Cardiac septum (tissue), 1 donor: Measurements from ENCODE around the gene LAMC2. TPM values are rescaled to one million over a fixed set of nuclear protein-coding genes. Genes with fewer than 3 reads are reported as not detected.
A peak's percentile ranks its signal among the peaks of the same experiment; 100 is the strongest.
"Not testable (repeated sequence)": the region's sequence is repeated elsewhere in the genome, so short reads cannot be mapped to it uniquely, and the experiment has no call there.

Source experiments
- DNase-seq: peaks from one replicate; pipeline ENCODE4 v3.0.0-alpha.2; 2020; ENCODE audit warnings: low spot score
- intact Hi-C: fragments of 100-400 bp; cut with DNase I; formaldehyde crosslinking; loops from one replicate; pipeline ENCODE4 v1.14.0; 2022
- total RNA-seq: library from RNA; stranded (reverse); fragmentation: NEBNext Ultra II Directional; extraction: Animal tissue kit (Norgen Biotek cat#: 25700); gene quantifications from one replicate; pipeline ENCODE4 v1.2.1, GENCODE V29; 2021
- donor health status: DM: no; HTN: no; CAD: no.

The LAMC2 gene
- total RNA-seq, 1 donor from 2014 or later: 0.40 TPM

- DNase-seq: no peak
These were observed 61.9 kb downstream of the LAMC2 start for GRCh38 chr1:183247931-183248330.

DNA sequence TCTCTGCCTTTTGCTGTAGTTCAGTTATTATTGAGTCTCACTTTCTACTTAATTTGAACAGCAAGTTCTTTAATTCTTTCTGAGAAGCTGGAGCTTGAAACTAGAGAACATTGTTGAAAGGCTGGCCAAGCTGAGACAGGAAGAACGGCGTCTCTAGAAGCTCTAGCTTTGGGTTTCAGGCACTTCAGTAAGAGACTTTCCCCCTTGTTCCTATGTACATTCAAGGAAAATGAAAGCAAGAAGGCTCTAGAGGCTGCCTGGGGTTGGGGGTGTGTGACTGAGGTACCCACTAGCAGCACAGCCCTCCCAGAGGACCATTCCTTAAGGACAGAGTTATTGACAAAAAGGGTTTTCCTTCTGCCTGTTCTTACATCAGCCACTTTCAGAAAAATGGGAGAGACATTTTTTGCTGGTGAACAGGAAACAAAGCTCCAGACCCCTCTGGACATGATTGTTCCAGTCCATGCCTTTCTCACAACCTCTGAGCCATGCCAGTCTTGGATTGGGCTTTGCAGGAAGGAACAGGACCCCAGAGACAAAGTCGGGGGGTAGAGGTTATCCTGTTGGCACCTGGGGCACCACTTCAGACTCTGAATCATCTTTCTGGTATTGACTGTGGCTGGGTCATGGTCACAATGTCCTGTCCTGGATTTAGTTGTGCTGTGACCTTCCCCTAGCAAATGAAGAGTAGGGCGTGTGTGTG, 63.1 kb downstream of the LAMC2 start:
- no peak for DNase-seq
- intact Hi-C loops: no loop called here

More at GRCh38 chr1:183247931-183248330, 61.9 kb downstream of the LAMC2 start:
- intact Hi-C loops: no loop called here

DNA sequence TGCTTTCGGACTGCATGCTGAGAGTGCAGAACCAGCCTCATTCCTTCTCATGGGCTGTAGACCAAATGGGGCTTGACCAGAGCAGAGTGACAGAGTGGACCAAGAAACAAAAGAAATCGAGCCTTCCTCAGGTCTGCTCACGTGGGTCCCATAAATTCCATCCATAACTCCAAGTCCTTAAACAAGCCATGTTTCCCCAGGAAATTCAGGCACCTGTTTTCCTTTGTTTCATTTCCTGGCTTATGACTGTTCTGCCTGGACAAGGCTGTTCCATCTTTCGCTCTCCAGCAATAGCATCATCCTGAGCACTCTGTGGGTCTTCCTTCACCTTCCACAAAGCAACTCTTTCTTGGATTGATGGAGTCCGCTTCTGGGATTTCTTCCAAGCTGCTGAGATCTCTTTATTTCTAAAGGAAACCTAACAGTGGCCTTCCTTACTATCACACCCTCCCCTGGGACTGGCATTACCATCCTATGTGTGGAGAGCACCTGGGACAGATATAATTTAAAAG, 63.9 kb downstream of the LAMC2 start:
- intact Hi-C loops: no loop called here

DNA sequence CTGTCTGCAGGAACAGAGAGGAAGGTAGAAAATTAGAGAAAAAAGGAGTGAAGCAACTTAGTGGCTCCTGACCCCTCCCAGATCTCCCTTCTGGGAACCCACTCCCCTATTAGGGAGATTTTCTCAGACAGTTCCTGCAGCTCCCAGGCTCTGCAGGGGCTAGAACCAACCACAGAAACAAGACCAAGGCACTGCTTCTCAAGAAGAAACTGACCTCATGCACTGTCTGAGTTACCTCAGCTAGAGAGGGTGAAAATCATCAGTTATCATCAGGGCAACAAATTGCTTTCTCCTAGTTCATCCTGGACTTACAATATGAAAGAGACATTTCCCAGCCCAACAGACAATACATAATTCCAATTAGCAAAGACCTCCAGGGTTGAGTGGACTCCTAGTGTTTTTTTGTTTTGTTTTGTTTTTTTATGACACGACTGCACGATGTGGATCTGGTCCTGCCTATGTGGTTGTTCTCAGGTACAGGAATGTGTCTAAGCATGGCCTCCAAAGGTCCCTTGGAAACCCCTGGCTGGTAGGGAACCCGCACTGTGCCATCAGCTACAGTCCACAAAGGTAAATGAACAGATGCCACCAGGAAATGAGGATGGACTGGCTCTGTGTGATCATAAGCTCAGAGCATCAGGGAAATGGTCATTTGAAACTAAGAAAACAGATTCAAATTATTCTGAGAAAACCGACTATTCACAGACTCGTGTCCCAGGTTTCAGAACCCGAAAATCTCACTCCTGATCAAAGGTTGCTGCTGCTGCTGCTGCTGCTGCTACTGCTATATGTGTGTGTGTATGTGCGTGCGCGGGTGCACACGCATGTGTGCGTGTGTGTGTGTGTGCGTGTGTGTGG, 65.3 kb downstream of the LAMC2 start:
- no peak for DNase-seq
- intact Hi-C loops: no loop called here

More for the DNA sequence above, 63.9 kb downstream of the LAMC2 start:
- DNase-seq: no peak

DNA sequence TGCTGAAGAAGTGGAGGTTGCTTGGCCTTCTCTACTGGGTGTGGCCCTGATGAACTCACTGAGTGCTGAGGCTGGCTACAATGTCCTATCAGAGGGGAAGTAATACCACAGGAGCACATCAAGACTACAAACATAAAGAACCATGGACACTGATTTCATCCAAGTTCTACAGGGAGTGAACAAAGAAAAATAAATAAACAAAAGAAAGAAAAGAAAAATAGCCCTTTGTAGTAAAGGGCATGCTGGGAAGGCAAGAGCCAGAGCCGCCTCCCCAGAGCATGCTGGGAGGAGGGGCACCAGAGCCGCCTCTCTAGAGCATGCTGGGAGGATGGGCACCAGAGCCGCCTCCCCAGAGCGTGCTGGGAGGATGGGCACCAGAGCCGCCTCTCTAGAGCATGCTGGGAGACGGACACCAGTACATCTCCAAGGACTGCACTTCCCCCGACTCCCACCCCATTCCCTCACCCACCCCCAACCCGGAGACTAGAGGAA, 65.9 kb downstream of the LAMC2 start:
- DNase-seq: no peak
- intact Hi-C loops: no loop called here

DNA sequence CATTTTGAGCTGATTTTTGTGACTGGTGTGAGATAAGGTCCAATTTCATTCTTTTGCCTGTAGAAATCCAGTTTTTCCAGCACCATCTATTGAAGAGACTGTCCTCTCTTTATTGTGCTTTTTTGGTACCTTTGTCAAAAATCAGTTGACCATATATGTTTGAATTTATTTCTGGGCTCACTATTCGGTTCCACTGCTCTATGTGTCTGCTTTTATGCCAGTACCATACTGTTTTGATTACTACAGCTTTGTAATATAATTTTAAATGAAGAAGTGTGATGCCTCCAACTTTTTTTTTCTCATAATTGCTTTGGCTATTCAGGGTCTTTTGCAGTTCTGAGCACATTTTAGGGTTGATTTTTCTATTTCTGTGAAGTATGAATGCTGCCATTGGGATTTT, 69.0 kb downstream of the LAMC2 start:
- intact Hi-C loops: no loop called here
- DNase-seq: no peak

- intact Hi-C loops: no loop called here
- no peak for DNase-seq
These were observed 73.9 kb downstream of the LAMC2 start for GRCh38 chr1:183259924-183260323.

DNA sequence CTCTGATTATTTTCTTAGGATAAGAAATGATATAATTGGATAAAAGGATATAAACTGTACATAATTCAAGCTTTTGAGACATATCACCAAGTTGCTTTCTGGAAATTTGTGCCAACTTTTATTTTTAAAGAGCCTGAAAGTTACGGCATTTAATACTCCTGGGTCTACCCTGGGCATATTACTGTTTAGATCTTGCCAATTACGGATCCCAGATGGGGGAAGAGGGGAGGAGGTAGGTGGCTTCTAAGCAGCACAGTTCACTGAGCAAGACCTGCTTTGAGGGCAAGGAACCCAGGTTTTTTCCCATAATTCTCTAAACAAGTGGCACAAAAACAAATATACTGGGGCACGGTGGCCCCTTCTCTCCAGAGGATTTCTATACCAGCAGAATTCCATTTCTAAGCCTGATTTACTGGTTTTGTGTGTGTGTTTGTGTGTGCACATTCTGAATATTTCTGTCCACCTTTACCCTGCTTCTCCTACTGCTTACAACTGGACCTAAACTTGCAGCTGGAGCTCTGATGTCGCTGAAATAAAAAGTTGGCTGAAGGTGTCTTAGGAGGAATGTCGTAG, 76.7 kb downstream of the LAMC2 start:
- DNase-seq: no peak
- intact Hi-C loops: no loop called here

DNA sequence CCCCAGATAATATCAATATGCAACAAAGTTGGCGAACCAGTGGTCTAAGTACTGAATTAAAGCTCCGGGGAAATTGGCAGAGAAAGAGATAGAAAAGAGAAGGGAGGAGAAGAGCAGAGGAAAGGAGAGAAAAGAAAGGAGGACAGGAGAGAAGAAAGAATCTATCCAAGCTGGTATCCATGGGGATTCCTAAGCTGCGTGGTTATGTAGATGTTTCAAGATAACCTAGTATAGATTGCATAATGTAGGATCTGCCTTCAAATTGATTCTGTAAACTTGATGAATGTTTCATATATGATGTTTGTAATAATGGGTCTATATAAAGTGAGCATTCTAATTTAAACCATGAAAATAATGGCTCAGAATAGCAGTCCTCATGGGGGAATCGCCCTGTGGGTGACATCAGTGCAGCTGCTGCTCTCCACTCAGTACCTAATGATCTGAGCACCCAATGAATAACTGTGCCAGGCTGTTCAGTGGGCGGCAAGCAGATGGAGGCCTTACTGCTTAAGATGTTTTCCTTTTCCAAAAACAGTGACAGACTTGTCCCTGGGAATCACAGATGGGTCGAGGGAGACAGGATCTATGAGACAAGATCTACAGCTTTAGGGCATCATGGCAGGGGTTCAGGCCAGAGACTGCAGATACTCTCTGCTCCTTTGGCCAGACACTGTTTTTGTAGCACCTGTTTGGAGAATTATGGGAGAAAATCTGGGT, 78.0 kb downstream of the LAMC2 start:
- DNase-seq: no peak
- intact Hi-C loops: no loop called here

GRCh38 chr1:183267646-183268431, 81.8 kb downstream of the LAMC2 start:
- DNase-seq: no peak
- intact Hi-C loops: no loop called here

GRCh38 chr1:183270541-183271141, 84.6 kb downstream of the LAMC2 start:
- intact Hi-C loops: no loop called here

GRCh38 chr1:183272390-183272848, 86.4 kb downstream of the LAMC2 start:
- DNase-seq: peak; percentile 12
- intact Hi-C loops: no loop called here

More at GRCh38 chr1:183270541-183271141, 84.6 kb downstream of the LAMC2 start:
- no peak for DNase-seq

DNA sequence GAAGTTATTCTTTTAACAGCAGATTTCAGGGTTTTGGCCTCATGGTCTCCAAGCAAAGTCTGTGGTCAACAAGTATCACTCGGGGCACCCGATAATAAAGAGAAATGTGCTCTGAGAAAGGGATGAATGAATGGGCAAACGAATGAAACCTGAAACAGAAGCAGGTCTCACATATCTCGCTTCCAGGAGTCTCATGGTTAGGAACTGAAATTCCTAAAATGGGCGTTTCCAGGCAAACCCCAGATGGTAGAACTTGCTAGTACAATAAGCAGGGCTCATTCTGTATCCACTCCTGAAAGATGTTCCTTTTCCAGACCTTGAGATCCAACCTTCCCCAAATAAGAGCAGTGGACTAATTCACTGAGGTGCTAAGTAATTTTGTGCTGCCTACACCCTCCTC, 87.2 kb downstream of the LAMC2 start:
- DNase-seq: no peak
- intact Hi-C loops: no loop called here

GRCh38 chr1:183273984-183274383, 87.9 kb downstream of the LAMC2 start:
- DNase-seq: peak; percentile 24
- intact Hi-C loops: not testable (repeated sequence)

DNA sequence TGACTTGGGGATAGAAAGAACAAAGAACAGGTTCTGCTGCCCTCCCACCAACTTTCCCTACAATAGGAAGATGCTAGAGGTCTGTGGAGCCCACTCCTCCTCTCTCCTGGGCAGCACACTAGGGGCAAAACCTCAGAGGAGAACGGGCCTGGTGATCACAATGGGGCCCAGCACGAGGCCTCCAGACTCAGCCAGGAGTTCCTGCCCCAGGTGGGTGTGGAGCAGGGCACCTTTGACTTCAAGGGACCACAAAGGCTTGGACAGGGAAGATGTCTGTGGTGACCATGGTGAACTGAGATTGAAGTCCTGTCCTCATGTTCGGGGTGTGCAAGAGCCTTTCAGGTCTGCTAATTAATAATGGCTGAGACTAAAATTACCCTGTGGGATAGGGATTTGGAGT, 88.8 kb downstream of the LAMC2 start:
- intact Hi-C loops: no loop called here
- peak; percentile 43 for DNase-seq

DNA sequence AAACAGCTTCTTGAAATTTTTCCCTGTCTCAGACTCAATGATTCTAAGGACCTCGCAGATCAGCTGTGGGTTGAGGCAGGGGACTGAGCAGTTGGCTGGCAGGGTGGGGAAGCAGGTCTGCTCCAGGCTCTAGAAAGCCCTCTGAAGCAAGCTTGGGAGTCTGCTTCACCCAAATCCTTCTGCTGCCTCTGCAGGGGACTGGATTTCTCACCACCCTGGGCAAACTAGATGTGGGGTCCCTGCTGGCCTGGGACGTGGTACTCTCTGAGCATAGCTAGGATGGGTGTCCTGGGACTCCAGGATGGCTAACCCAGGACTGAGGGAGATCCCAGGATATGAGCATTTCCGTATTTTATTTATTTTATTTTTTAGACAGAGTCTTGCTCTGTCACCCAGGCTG, 89.3 kb downstream of the LAMC2 start:
- intact Hi-C loops: no loop called here
- DNase-seq: peak; percentile 55

- intact Hi-C loops: no loop called here
- peak; percentile 14 for DNase-seq
These were observed 90.5 kb downstream of the LAMC2 start for GRCh38 chr1:183276386-183277080.
